ENCODE data around the gene LDHAL6B. TPM values are rescaled to one million over a fixed set of nuclear protein-coding genes. Genes with fewer than 3 reads are reported as not detected.

Gene LDHAL6B
- total and polyA plus RNA-seq, 2 of the 8 experiments (the other 6 are each of a cell fraction or from before 2014, with no cell fraction given): not detected

DNA sequence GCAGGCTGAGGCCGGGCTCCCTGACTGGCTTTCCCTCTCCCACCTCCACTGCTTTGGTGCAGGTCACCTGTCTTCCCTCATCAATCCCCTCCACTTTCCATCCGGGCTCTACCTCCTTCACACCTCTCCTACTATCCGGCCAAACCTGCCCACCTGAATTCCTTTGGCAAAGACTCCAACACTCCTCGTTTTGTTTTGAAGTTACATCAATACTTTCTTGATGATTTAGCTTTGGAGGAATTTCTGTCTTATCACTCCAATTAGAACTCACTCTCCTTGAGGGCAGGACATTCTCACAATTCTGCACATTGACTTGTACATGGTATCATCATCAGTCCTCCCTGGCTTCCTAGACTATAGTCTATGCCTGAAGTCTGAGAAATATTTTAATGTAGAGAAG, 20.4 kb downstream of the LDHAL6B start (continued):
- TF ChIP-seq MAFK (IDR thresholded peaks at IDR 0.05; ENCODE audit: low read depth, low read length): no peak

Data from H1 (cell line).